ENCODE data around the gene SPATC1L. TPM values are rescaled to one million over a fixed set of nuclear protein-coding genes. Genes with fewer than 3 reads are reported as not detected.

SPATC1L gene
- total and polyA plus RNA-seq, 8 donors = 5.0 to 17.7 (median 12.8) TPM

DNA sequence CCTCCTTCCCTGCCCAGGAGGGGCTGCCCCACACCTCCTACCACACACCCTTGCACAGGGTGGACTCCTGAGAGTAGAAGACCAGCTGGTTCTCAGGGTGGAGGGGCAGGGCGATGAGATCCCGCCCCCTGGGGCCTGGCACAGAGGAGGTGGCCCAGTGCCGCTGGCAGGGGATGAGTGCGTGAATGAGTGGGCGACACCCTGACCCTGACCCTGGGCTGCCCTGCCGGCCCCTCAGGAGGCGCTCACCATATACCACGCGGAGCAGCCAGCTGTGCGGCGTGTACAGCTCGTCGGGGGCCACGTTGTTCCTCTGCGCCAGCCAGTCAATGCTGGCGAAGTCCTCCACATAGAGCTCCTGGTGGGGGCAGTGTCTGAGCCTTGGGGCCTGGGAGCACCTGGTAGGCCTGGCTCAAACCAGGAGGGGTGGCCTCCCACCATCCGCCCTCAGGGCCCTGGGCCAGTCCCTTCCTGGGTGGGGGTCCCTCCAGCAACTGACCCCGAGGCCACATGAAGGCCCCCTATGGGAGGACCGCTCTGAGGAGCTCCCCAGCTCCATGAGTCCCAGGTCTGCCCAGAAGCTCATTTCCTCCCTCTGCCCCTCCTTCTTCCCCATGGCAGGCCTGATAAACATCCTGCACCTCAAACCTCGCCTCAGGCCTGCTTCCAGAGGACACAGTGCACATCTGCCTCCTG, 31.3 kb upstream of the SPATC1L start:
- intact Hi-C loops (cut with DNase I) = no loop called here
- Histone ChIP-seq H3K36me3 (peaks cover 0 to 98% of the 10 kb centered on the region in 2 donors), H3K4me1 (peaks cover 0 to 4% of the 10 kb centered on the region in 2 donors), H3K9me3 (no peaks in the 10 kb centered on the region), H3K27me3 (no peaks in the 10 kb centered on the region), H3K4me3 (no peak overlapping the region), H3K27ac (no peak overlapping the region)
- no peak for ATAC-seq
- DNase-seq = peak in 1 of 4 donors; percentile 68
- TF ChIP-seq, protein P1, sequence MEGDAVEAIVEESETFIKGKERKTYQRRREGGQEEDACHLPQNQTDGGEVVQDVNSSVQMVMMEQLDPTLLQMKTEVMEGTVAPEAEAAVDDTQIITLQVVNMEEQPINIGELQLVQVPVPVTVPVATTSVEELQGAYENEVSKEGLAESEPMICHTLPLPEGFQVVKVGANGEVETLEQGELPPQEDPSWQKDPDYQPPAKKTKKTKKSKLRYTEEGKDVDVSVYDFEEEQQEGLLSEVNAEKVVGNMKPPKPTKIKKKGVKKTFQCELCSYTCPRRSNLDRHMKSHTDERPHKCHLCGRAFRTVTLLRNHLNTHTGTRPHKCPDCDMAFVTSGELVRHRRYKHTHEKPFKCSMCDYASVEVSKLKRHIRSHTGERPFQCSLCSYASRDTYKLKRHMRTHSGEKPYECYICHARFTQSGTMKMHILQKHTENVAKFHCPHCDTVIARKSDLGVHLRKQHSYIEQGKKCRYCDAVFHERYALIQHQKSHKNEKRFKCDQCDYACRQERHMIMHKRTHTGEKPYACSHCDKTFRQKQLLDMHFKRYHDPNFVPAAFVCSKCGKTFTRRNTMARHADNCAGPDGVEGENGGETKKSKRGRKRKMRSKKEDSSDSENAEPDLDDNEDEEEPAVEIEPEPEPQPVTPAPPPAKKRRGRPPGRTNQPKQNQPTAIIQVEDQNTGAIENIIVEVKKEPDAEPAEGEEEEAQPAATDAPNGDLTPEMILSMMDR (IDR thresholded peaks at IDR 0.05) = no peak

DNA sequence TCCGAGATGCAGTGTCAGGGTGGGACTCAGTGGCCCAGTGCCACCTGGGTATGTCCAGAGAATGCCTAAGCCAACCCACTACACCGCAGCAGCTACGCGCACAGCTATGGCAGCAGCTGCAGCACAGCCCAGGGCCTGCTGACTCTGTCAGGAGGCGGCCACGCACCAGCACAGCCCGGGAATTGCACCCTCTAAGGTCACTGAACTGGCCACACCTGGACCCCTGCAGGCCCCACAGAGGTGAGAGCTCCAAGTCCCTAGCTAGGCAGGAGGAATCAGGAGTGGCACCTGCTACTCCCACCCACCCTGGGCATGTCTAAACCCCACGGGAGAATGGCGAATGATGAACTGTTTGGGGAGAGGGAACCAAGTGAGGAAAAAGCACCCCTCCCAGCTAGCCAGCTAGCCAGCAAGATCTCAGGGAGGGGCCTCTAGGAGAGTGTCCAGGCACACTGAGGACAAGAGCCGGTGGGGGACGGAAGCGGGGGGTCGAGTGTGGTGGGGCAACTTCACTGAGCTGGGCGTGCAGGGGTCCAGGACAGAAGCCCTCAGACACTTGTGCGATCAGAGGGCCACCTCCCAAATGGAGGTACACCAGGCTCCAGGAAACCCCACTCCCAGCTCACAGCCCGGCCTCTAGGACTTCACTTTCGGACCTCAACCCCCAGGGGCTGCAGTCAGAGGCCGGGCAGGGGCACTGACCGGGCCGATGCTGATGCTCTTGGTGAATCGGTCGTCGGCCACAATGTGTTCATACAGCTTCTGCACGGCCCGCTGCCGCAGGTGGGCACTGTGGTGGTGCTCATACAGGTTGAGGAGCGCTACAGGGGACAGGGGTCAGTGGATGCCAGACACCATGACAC, 30.4 kb upstream of the SPATC1L start:
- ATAC-seq (no peak), DNase-seq (no peak)
- intact Hi-C loops (cut with DNase I) = no loop called here
- Histone ChIP-seq H3K9me3 (no peaks in the 10 kb centered on the region), H3K4me3 (no peak overlapping the region), H3K27ac (no peak overlapping the region), H3K4me1 (no peaks in the 10 kb centered on the region), H3K36me3 (peaks cover 0 to 98% of the 10 kb centered on the region in 2 donors), H3K27me3 (no peaks in the 10 kb centered on the region)
- TF ChIP-seq, protein P1 (IDR thresholded peaks at IDR 0.05) = no peak

DNA sequence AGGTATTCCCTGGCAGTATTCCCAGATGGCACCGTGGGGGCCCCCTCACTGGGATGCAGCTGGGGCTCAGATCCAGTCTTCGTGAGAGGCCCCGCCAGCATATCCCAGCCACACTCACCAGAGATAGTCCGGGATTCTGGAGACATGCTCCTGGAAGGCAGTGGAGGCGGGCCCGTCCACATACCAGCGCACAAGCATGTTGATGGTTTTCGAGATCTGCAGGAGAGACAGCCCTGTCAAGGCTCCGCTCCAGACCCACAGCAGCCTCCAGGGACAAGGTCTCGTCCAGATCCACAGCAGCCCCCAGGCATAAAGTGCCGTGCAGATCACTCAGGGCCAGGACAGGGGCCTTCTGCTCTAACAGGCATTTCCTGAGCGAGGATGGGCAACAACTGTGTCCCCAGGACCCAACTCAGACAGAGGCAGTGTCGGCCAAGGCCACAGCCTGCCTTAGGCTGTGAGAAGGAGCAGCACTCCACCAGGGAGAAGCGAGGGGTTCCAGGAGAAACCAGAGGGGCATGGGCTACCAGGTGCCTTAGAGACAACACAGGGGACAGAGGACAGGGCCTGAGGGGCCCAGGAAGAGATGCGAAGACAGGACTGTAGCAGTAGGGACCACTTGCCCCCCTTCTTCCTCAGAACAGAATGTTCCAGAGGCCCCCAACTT, 29.5 kb upstream of the SPATC1L start:
- TF ChIP-seq, protein P1 (IDR thresholded peaks at IDR 0.05) = no peak
- H3K36me3 ChIP-seq = peaks cover 0 to 98% of the 10 kb centered on the region in 2 donors
- intact Hi-C loops (cut with DNase I) = no loop called here

DNA sequence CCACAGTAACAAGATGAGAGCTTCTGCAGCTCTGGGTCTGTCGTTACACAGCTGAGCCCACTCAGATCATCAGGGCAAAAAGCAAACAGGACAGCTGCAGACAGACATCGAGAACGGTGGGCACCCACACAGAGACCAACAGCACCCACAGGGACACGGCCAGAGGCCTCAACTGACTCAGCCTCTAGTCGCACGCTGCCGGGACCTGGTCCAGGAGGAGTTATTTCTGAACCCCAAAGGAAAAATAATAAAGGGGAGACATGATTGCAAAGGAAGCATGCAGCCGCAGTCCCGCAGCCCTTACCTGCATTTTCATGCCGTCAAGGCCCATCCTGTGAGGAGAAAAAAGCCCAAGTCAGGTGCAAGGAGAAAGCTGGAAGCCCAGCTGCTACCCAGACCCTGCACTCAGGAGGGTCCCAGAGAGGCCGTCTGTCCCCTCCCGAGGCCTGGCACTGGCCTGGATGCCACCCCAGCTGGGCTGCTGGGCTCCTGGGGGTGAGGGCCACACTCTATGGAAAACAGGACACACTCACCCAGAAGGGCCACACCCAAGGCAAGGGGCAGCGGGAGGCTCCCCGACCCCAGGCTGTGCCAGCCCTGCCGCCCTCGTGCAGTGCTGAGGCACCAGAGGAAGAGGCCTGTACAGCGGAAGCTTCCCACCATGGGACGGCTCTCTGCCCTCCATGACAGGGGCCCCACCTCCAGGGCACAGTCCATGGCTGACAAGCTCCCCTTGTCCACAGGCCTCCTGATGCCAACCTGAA, 28.6 kb upstream of the SPATC1L start:
- Histone ChIP-seq H3K9me3 (no peaks in the 10 kb centered on the region), H3K4me1 (no peaks in the 10 kb centered on the region), H3K27ac (no peak overlapping the region), H3K36me3 (peaks cover 0 to 98% of the 10 kb centered on the region in 2 donors), H3K4me3 (no peak overlapping the region), H3K27me3 (no peaks in the 10 kb centered on the region)
- ATAC-seq = no peak
- no peak for DNase-seq
- TF ChIP-seq, protein P1 (IDR thresholded peaks at IDR 0.05) = no peak
- intact Hi-C loops (cut with DNase I) = no loop called here

More for the DNA sequence above, 29.5 kb upstream of the SPATC1L start:
- no peak for DNase-seq
- Histone ChIP-seq H3K4me1 (no peaks in the 10 kb centered on the region), H3K27ac (no peak overlapping the region), H3K4me3 (no peak overlapping the region), H3K27me3 (no peaks in the 10 kb centered on the region), H3K9me3 (no peaks in the 10 kb centered on the region)
- no peak for ATAC-seq
